Ammon's horn (tissue), 1 donor: ENCODE measurements around the gene BBS9.
"Not testable (repeated sequence)": the region's sequence is repeated elsewhere in the genome, so short reads cannot be mapped to it uniquely, and the experiment has no call there.

Experiments used
- DNase-seq: peaks from one replicate; pipeline ENCODE4 v3.0.0-alpha.2; 2016; ENCODE audit warnings: low spot score

BBS9 gene

DNA sequence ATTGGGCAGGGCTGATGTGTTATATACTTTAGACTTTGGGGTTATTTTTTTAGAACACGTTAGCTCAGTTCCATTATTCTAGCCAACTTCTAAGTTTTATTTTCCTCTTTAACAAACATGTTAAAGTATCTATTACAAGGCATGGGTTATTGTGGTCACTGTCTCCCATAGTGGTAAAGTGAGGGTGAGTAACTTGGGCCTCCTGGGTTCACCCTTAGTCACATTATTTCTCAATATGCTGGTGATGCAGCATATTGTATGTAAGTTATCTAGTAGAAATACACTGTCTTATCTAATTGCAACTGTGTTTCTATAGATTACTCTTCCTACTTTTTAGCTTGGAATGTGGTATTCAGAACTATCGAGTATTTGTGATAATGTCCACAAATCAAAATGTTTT lies 65.9 kb downstream of the BBS9 start:
- DNase-seq: no peak

GRCh38 chr7:33196221-33196620 lies 66.9 kb downstream of the BBS9 start:
- peak; percentile 9 for DNase-seq

DNA sequence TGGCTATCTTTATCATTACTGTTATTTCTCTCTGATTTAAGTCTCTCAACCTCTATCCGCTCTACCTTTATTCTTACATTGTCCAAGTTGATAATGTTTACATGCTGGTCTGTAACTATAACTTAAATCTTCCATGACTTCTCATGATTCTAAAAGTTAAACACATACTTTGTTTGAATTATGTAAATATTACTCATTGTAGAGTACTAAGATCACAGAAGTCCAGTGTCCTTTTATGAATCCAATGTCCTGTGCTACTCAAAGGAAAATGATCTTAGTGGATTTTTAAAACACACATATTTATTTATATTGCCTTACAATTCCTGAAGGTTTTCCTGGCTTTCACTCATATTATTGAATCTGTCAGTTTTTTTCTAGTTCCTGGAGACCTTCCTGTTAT lies 70.9 kb downstream of the BBS9 start:
- DNase-seq: no peak

DNA sequence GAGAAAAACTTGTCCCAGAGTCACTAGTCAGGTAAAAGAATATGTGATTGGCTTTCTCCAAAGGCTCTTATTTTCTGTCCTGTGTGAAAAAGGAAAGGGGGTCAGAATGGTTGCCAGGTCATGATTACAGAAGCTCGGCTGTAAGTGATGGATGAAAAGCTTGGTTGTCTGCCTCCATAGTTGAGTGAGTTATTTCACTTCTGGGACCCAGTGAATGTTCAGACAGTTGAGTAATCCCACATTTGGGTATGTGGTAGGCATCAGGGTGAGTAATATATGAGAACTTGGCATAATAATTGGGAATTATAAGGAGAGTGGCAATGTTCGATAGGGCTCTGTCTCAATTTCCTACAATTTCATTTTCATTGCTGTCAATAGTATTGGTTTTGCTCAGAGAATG lies 72.5 kb downstream of the BBS9 start:
- no peak for DNase-seq

GRCh38 chr7:33210958-33211357 lies 81.6 kb downstream of the BBS9 start:
- DNase-seq: no peak

GRCh38 chr7:33212144-33212543 lies 82.8 kb downstream of the BBS9 start:
- no peak for DNase-seq

DNA sequence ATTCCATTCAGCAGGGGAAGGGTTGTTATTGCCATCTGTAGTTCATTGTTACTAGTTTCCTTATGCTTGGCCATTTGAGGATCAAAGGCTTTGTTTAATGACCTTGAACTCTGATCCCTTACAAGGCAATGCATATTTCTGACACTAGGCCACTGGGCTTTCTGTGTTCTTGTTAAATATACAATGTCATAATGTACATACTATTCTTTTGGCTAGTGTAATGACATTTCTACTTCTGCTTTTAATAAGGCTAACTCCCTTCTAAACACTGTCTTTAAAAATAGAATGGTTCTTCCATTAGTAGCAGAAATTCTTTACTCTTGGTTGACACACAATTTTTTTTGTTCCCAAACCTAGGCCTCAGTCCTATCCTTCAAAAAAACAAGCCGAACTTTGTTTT lies 86.6 kb downstream of the BBS9 start:
- no peak for DNase-seq

DNA sequence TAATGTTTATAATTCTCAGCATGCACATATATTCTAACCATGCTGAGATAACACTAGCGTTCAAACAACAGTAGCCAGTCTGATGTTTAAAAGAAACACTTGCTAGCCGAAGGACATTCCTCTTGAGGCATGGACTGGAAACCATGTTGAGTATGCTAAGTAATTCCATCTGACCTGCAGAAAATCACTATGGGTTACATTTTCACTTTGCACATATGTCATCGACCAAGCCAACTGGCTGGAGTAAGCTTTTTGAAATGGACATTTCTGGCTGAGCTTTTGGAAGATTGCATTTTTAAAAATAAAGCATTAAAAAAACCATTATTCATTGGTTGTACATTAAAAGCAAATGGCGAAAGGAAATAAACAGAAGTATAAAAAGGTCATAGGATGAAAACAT lies 88.2 kb downstream of the BBS9 start:
- DNase-seq: no peak

- not testable (repeated sequence) for DNase-seq
Observed at GRCh38 chr7:33218841-33219535, 89.6 kb downstream of the BBS9 start.

DNA sequence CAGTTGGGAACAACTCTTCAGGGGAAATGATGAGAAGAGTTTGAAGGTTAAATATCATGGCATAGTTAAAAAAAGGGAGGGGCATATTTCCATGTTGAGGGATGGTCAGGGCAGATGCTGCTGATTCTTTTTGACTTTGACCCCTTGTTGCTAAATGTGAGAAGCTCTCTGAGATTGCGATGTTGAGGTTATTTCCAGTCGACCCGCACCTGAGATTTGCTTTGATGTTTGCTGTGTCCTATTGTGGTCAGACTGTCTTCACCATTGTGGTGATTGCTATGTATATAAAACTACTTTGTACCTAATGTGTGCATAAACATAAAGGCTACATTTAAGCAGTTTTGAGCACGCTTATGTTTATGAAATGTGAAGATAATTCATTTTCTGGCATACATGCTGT lies 90.9 kb downstream of the BBS9 start:
- no peak for DNase-seq

DNA sequence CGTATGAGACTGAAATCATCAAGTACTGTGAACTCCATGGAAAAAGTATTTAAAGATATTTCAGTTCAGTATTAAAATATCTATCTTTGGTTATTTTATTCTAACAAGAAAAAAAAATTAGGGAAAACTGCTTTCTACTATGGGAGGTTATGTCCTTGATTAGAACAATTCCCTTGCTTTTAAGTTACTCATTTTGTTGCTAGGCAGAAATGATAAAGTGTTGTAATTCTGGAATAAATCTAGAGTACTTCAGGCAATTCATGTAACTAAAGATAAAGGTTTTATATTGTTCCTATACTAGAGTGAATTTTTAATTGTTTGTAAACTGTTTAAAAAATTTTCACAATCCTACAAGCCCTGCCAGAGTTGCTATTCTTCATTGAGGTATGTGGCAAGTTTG lies 92.0 kb downstream of the BBS9 start:
- DNase-seq: no peak

DNA sequence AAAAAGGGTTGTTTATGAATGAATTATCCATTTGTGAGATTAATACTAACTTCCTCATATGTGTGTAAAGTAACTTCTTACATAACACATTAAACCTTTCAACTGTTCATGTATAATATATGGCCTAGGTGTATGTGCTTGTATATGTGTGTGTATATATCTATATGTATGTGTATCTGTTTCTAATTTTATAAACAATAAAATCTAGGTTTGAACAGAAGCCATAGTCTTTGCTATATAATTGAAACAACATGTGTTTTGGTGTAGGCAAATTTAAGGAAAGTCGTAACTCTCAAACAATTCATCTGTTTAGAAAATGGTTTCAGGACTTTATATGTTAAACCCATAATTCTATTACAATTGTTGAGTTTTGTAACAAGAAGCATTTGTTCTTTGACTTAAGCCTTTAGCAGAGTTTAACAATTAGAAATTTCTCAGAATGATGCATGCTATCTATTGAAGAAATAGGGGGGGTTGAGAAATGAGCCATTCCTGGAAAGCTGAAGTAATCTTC lies 103.3 kb downstream of the BBS9 start:
- DNase-seq: no peak

DNA sequence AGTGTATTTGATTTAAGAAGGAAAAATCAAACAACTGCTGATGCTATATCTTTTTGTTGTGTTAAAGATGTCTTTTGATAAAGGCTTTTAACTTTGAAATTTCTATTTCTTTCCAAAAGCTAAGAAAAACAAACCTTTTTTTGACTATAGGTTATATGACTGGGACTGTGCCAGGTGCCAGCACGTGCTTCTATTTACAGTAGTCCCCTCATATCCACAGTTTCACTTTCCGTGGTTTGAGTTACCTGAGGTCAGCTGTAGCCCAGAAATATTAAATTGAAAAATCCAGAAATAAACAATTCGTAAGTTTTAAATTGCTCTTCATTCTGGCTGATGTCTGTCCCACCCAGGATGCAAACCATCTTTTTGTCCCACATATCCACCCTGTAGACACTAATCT lies 104.3 kb downstream of the BBS9 start:
- no peak for DNase-seq

DNA sequence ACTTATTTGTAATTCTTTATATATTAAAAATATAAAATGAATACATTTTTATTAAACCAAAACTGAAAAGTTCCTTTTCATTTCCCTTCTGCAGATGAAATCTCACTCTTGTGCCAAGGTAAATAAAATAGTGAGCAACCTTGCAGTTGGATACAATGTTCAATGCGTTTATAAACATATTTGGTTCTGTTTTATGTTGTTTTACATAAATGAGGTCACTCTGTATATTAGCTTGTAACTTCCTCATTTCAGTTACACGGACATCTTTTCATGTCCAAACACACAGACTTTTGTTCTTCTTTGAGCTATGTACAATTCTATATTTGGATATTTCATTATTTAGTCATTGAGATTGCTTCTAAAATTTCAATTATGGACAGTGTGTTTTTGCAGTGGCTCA lies 107.7 kb downstream of the BBS9 start:
- DNase-seq: no peak

- peak; percentile 64 for DNase-seq
Observed at GRCh38 chr7:33243319-33243881, 114.0 kb downstream of the BBS9 start.

DNA sequence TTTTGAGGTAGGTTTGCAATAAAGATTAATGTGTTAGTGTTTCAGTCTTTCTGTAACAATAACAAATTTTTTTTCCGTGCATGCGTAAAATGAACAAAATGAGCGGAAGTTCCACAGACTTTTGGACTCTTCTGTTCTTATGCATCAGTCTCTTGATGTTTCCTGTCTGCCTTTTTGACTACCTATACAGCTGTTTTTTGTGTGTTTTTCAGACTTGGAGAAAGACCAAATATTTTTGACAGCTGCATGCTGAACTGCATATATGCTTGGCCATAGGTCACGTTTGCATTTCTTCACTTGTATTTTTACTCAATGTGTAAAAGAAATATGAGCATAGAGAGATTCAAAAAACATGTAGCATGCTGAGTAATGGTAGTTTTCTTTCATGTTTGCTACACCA lies 119.3 kb downstream of the BBS9 start:
- DNase-seq: no peak

DNA sequence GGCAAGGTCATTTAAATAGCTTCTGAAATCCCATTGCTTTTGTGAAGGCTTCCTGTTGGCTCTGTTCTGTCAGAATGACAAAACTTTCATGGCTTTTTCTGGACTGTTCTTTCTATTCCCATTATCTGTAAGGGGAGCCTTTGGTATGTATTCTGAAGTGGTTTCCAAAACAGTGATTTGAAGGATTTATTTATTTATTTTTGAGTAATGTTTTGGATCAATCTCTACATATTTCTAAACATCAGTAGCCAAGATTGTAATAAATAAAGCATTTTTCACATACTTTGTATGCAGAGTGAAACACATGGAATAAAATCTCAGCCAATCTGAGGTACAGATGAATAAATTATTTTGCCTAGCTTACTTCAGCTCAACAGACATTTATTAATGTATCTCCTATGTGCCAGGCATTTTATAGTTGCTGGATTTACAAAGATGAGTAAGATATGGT lies 121.1 kb downstream of the BBS9 start:
- DNase-seq: no peak

GRCh38 chr7:33251301-33251700 lies 121.9 kb downstream of the BBS9 start:
- no peak for DNase-seq

DNA sequence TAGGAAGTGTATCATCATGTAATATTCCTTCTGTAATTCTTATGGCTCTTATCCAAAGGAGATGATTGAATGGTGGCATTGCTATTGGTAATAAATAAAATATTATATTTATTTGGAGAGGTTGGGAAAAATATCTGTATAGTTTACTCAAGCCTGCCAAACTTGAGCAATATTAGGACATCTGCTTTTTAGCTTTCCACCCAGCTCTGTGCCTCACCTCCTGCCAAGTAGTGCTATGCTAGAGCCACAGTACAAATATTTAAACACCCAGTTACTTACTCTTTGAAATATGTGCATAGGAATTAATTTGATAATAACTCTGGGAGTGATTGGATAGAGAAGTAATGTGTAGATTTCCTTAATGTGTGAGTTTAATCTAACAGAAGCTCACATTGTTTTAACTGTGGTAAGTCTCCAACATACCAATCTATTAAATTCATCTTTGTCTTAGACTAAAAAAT lies 129.2 kb downstream of the BBS9 start:
- peak; percentile 12 for DNase-seq

DNA sequence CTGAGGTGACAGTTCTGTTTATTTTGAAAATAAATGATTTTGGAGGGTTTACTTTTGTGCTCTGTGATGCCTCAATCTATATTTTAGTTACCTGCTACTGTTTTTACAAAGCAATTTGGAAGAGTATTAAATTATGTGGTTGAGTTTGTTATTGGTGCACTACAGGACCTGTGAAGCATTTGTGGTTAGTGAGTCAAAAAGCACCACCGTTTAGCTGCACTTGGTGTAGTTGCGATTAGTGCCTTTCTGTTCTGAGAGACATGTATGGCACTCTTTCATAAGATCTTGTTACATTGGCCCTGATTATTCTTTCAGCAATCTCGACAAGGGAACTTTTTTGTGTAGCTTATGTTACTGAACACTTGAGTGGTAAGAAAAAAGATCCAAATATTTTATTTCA lies 132.2 kb downstream of the BBS9 start:
- DNase-seq: no peak

- no peak for DNase-seq
Observed at GRCh38 chr7:33262476-33262875, 133.1 kb downstream of the BBS9 start.

DNA sequence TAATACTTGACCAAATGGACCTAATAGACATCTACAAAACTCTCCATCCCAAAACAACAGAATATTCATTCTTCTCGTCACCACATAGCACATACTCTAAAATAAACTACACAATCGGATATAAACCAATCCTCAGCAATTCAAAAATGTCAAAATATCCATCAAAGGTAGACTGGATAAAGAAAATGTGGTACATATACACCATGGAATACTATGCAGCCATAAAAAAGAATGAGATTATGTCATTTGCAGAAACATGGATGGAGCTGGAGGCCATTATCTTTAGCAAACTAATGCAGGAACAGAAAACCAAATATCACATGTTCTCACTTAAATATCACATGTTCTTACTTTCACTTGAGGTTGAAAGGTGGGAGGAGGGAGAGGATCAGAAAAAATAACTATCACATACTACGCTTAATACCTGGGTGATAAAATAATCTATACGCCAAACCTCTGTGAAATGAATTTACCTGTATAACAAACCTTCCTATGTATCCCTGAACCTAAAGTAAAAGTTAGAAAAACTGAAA lies 142.5 kb downstream of the BBS9 start:
- not testable (repeated sequence) for DNase-seq

GRCh38 chr7:33273356-33273755 lies 144.0 kb downstream of the BBS9 start:
- DNase-seq: no peak

DNA sequence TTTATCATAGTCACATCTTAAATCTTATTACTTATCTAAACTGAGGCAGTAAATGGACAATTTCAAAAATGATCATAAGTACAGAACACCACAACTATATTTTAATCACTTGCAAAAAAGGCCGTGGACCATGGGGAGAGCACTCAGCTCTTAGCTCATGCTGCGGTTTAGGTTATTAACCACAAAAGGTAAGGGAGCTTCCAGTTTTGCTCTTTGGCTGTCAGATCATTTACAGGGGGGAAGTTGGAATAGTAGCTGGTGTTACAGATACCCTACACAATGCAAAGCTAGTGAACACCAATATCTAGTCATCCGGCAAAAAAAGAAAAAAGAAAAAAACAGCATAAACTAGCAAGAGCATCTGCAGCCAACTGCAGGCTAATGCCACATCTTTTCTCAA lies 147.0 kb downstream of the BBS9 start:
- DNase-seq: no peak
